WTC11 (cell line): ENCODE results near the gene GPC4. TPM values are rescaled to one million over a fixed set of nuclear protein-coding genes. Genes with fewer than 3 reads are reported as not detected.

Experiments used
- ATAC-seq: fragments of 200-7000 bp; cut with Tn5 transposase; 2 replicates; pipeline ENCODE4 v1.10.0; 2021; ENCODE audit warnings: mild to moderate bottlenecking, moderate library complexity
- CTCF ChIA-PET: fragments of 300-600 bp; sonication (Branson Sonifier 250); formaldehyde crosslinking; loops from one replicate; lab custom pipeline; 2021; ENCODE audit warnings: antibody characterized with exemption; lab: Charles Lee
- POLR2A ChIA-PET: fragments of 350-600 bp; sonication (Branson Sonifier 250); formaldehyde crosslinking; loops from one replicate; lab custom pipeline; 2021; ENCODE audit warnings: antibody characterized with exemption; lab: Charles Lee
- DNase-seq: peaks from one replicate; pipeline ENCODE4 v3.0.0; 2021; ENCODE audit warnings: low spot score
- H3K27ac Mint-ChIP-seq: 2 replicates; pipeline ENCODE4 v1.8.0; 2021; ENCODE audit warnings: mixed read lengths
- H3K27me3 Mint-ChIP-seq: 2 replicates; pipeline ENCODE4 v1.8.0; 2021; ENCODE audit warnings: low read depth, mild to moderate bottlenecking, moderate library complexity, mixed read lengths
- H3K36me3 Mint-ChIP-seq: 2 replicates; pipeline ENCODE4 v1.8.0; 2021; ENCODE audit warnings: mixed read lengths
- H3K4me1 Mint-ChIP-seq: 2 replicates; pipeline ENCODE4 v1.8.0; 2022; ENCODE audit warnings: mixed read lengths
- H3K4me3 Mint-ChIP-seq: 2 replicates; pipeline ENCODE4 v1.8.0; 2021; ENCODE audit warnings: mild to moderate bottlenecking, moderate library complexity, mixed read lengths
- H3K9me3 Mint-ChIP-seq: 2 replicates; pipeline ENCODE4 v1.8.0; 2021; ENCODE audit warnings: mixed read lengths
- CBFB ChIP-seq: sonication (generic); formaldehyde crosslinking; IDR thresholded peaks from 2 replicates; pipeline ENCODE4 v1.8.1; 2022; ENCODE audit warnings: mild to moderate bottlenecking, low read depth, missing genetic modification reagents
- CREB1 ChIP-seq: sonication (generic); formaldehyde crosslinking; IDR thresholded peaks from 2 replicates; pipeline ENCODE4 v1.8.0; 2023; ENCODE audit warnings: mild to moderate bottlenecking, missing genetic modification reagents
- CREM ChIP-seq: sonication (generic); formaldehyde crosslinking; IDR thresholded peaks from 2 replicates; pipeline ENCODE4 v1.8.1; 2022; ENCODE audit warnings: mild to moderate bottlenecking, missing genetic modification reagents, moderate library complexity
- E2F1 ChIP-seq: sonication (generic); formaldehyde crosslinking; IDR thresholded peaks from 2 replicates; pipeline ENCODE4 v1.8.0; 2022; ENCODE audit warnings: mild to moderate bottlenecking, missing genetic modification reagents
- ELF4 ChIP-seq: sonication (generic); formaldehyde crosslinking; IDR thresholded peaks from 2 replicates; pipeline ENCODE4 v1.8.1; 2022; ENCODE audit warnings: low read depth, mild to moderate bottlenecking, moderate library complexity, missing genetic modification reagents
- ESRRA ChIP-seq: sonication (generic); formaldehyde crosslinking; IDR thresholded peaks from 2 replicates; pipeline ENCODE4 v1.8.1; 2022; ENCODE audit warnings: mild to moderate bottlenecking, missing genetic modification reagents, borderline replicate concordance
- JAZF1 ChIP-seq: fragments of 250-450 bp; sonication (Bioruptor Pico); IDR thresholded peaks from 2 replicates; pipeline ENCODE4 v1.9.0; 2021; ENCODE audit warnings: moderate library complexity, mild to moderate bottlenecking, inconsistent platforms
- JUN ChIP-seq: sonication (generic); formaldehyde crosslinking; IDR thresholded peaks from 2 replicates; pipeline ENCODE4 v1.8.0; 2023; ENCODE audit warnings: mild to moderate bottlenecking, missing genetic modification reagents
- MLX ChIP-seq: sonication (generic); formaldehyde crosslinking; IDR thresholded peaks from 2 replicates; pipeline ENCODE4 v1.8.1; 2023; ENCODE audit warnings: mild to moderate bottlenecking, missing genetic modification reagents, moderate library complexity
- PREB ChIP-seq: sonication (generic); formaldehyde crosslinking; IDR thresholded peaks from 2 replicates; pipeline ENCODE4 v1.8.1; 2022; ENCODE audit warnings: mild to moderate bottlenecking, missing genetic modification reagents, moderate library complexity, borderline replicate concordance
- RELA ChIP-seq: sonication (generic); formaldehyde crosslinking; IDR thresholded peaks from 2 replicates; pipeline ENCODE4 v1.8.1; 2022; ENCODE audit warnings: missing genetic modification reagents, mild to moderate bottlenecking, borderline replicate concordance
- SMAD4 ChIP-seq: sonication (generic); formaldehyde crosslinking; IDR thresholded peaks from 2 replicates; pipeline ENCODE4 v1.8.0; 2022; ENCODE audit warnings: mild to moderate bottlenecking, missing genetic modification reagents
- ZNF232 ChIP-seq: sonication (generic); formaldehyde crosslinking; IDR thresholded peaks from 2 replicates; pipeline ENCODE4 v1.8.0; 2022; ENCODE audit warnings: mild to moderate bottlenecking, missing genetic modification reagents
- ZNF396 ChIP-seq: fragments of 250-450 bp; sonication (Bioruptor Pico); IDR thresholded peaks from 2 replicates; pipeline ENCODE4 v1.8.0; 2021; ENCODE audit warnings: mild to moderate bottlenecking, moderate library complexity, borderline replicate concordance
- ZNF512 ChIP-seq: sonication (generic); formaldehyde crosslinking; IDR thresholded peaks from 2 replicates; pipeline ENCODE4 v1.8.1; 2022; ENCODE audit warnings: missing genetic modification reagents, borderline replicate concordance
- total RNA-seq: library from RNA; stranded (reverse); gene quantifications from 3 replicates; pipeline ENCODE4 v1.2.3, GENCODE V29; 2021
- TF ChIP-seq, protein P1 (sequence below): fragments of 250-450 bp; sonication (Bioruptor Pico); IDR thresholded peaks from 2 replicates; pipeline ENCODE4 v2.1.2; 2022; ENCODE audit warnings: mild to moderate bottlenecking, moderate library complexity
- TF ChIP-seq, protein P2 (sequence below): sonication (generic); formaldehyde crosslinking; conservative IDR thresholded peaks from 2 replicates; pipeline ENCODE4 v1.8.1; 2022; ENCODE audit warnings: mild to moderate bottlenecking, missing genetic modification reagents
- TF ChIP-seq, protein P3 (sequence below): fragments of 250-450 bp; sonication (Bioruptor Pico); IDR thresholded peaks from 2 replicates; pipeline ENCODE4 v1.9.0; 2021; ENCODE audit warnings: mild to moderate bottlenecking

Gene GPC4
- total RNA-seq, 1 experiment from 2014 or later, result 144 TPM

- H3K4me1 Mint-ChIP-seq, result peaks cover 21% of the 10 kb centered on the region
- H3K4me3 Mint-ChIP-seq, result no peak overlapping the region
- H3K9me3 Mint-ChIP-seq, result peaks cover 15% of the 10 kb centered on the region
- no peak overlapping the region for H3K27ac Mint-ChIP-seq
- DNase-seq, result no peak
- no peak for TF ChIP-seq JUN (CRISPR knock-in tag)
- TF ChIP-seq ZNF512 (CRISPR knock-in tag), result no peak
- TF ChIP-seq ESRRA (CRISPR knock-in tag), result no peak
- TF ChIP-seq, protein P1, sequence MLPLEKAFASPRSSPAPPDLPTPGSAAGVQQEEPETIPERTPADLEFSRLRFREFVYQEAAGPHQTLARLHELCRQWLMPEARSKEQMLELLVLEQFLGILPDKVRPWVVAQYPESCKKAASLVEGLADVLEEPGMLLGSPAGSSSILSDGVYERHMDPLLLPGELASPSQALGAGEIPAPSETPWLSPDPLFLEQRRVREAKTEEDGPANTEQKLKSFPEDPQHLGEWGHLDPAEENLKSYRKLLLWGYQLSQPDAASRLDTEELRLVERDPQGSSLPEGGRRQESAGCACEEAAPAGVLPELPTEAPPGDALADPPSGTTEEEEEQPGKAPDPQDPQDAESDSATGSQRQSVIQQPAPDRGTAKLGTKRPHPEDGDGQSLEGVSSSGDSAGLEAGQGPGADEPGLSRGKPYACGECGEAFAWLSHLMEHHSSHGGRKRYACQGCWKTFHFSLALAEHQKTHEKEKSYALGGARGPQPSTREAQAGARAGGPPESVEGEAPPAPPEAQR, result no peak
- TF ChIP-seq JAZF1 (CRISPR knock-in tag), result no peak
- TF ChIP-seq CBFB, result no peak
- TF ChIP-seq SMAD4, result no peak
- TF ChIP-seq RELA (CRISPR knock-in tag), result no peak
- TF ChIP-seq, protein P2, sequence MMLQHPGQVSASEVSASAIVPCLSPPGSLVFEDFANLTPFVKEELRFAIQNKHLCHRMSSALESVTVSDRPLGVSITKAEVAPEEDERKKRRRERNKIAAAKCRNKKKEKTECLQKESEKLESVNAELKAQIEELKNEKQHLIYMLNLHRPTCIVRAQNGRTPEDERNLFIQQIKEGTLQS (CRISPR knock-in tag), result no peak
- TF ChIP-seq PREB (CRISPR knock-in tag), result no peak
- TF ChIP-seq, protein P3, sequence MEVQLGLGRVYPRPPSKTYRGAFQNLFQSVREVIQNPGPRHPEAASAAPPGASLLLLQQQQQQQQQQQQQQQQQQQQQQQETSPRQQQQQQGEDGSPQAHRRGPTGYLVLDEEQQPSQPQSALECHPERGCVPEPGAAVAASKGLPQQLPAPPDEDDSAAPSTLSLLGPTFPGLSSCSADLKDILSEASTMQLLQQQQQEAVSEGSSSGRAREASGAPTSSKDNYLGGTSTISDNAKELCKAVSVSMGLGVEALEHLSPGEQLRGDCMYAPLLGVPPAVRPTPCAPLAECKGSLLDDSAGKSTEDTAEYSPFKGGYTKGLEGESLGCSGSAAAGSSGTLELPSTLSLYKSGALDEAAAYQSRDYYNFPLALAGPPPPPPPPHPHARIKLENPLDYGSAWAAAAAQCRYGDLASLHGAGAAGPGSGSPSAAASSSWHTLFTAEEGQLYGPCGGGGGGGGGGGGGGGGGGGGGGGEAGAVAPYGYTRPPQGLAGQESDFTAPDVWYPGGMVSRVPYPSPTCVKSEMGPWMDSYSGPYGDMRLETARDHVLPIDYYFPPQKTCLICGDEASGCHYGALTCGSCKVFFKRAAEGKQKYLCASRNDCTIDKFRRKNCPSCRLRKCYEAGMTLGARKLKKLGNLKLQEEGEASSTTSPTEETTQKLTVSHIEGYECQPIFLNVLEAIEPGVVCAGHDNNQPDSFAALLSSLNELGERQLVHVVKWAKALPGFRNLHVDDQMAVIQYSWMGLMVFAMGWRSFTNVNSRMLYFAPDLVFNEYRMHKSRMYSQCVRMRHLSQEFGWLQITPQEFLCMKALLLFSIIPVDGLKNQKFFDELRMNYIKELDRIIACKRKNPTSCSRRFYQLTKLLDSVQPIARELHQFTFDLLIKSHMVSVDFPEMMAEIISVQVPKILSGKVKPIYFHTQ (CRISPR knock-in tag), result no peak
- no peak for TF ChIP-seq ZNF232
- TF ChIP-seq ELF4 (CRISPR knock-in tag), result no peak
- no peak for TF ChIP-seq CREM (CRISPR knock-in tag)
- no peak for TF ChIP-seq E2F1 (CRISPR knock-in tag)
- no peak for TF ChIP-seq CREB1 (CRISPR knock-in tag)
- TF ChIP-seq ZNF396 (CRISPR knock-in tag), result no peak
- no peak for TF ChIP-seq MLX (CRISPR knock-in tag)
- H3K36me3 Mint-ChIP-seq, result peaks cover 6% of the 10 kb centered on the region
- POLR2A ChIA-PET, result no interaction called here
- no peaks in the 10 kb centered on the region; the same call in 1 of the 2 replicates for H3K27me3 Mint-ChIP-seq
- CTCF ChIA-PET, result no interaction called here
- no peak for ATAC-seq
Measured at GRCh38 chrX:133273180-133273579, 142.1 kb downstream of the GPC4 start.
